Activated naive CD4-positive, alpha-beta T cell treated with anti-CD3 and anti-CD28 coated beads for 36 hours (primary cell): Measurements from ENCODE around the gene SRC. TPM values are rescaled to one million over a fixed set of nuclear protein-coding genes. Genes with fewer than 3 reads are reported as not detected.

Source experiments
- CTCF ChIA-PET: fragments of 350-600 bp; sonication (Branson Sonifier 250); formaldehyde crosslinking; loops from one replicate; lab custom pipeline; 2021; ENCODE audit warnings: antibody characterized with exemption; lab: Charles Lee
- DNase-seq: peaks from one replicate; pipeline ENCODE4 v3.0.0-alpha.2; 2020
- H3K27ac Mint-ChIP-seq: one replicate; pipeline ENCODE4 v1.8.0; 2021; ENCODE audit warnings: mild to moderate bottlenecking, mixed read lengths
- H3K27me3 Mint-ChIP-seq: one replicate; pipeline ENCODE4 v1.8.0; 2021; ENCODE audit warnings: low read depth, mixed read lengths
- H3K36me3 Mint-ChIP-seq: one replicate; pipeline ENCODE4 v1.8.0; 2021; ENCODE audit warnings: low read depth, mixed read lengths
- H3K4me1 Mint-ChIP-seq: one replicate; pipeline ENCODE4 v1.8.0; 2021; ENCODE audit warnings: low read depth, mixed read lengths
- H3K4me3 Mint-ChIP-seq: one replicate; pipeline ENCODE4 v1.8.0; 2021; ENCODE audit warnings: mild to moderate bottlenecking, moderate library complexity, mixed read lengths
- H3K9me3 Mint-ChIP-seq: one replicate; pipeline ENCODE4 v1.8.0; 2021; ENCODE audit warnings: mixed read lengths
- intact Hi-C: fragments of 100-400 bp; cut with micrococcal nuclease; formaldehyde crosslinking; loops from one replicate; pipeline ENCODE4 v1.15.1; 2023
- total RNA-seq, 2 experiments: library from RNA; stranded (reverse); gene quantifications; one replicate each; pipeline ENCODE4 v1.2.3, GENCODE V29; 2021

Gene SRC
- total RNA-seq, 2 experiments from 2014 or later, result 2.0 to 2.8 TPM

GRCh38 chr20:37421988-37422387 lies 76.0 kb downstream of the SRC start:
- intact Hi-C loops, result no loop called here

GRCh38 chr20:37422791-37423286 lies 76.9 kb downstream of the SRC start:
- no peak for DNase-seq
- Mint-ChIP-seq H3K4me1 (peaks cover 2% of the 10 kb centered on the region), H3K27ac (no peak overlapping the region), H3K4me3 (no peak overlapping the region), H3K36me3 (no peaks in the 10 kb centered on the region), H3K9me3 (no peaks in the 10 kb centered on the region), H3K27me3 (peaks cover 19% of the 10 kb centered on the region)
- CTCF ChIA-PET, result no interaction called here
- intact Hi-C loops, result no loop called here

More at GRCh38 chr20:37421988-37422387, 76.0 kb downstream of the SRC start:
- DNase-seq, result no peak
- Mint-ChIP-seq H3K27ac (no peak overlapping the region), H3K27me3 (peaks cover 19% of the 10 kb centered on the region), H3K9me3 (no peaks in the 10 kb centered on the region), H3K4me1 (peaks cover 2% of the 10 kb centered on the region), H3K4me3 (no peak overlapping the region), H3K36me3 (no peaks in the 10 kb centered on the region)
- CTCF ChIA-PET, result no interaction called here

GRCh38 chr20:37423545-37423944 lies 77.6 kb downstream of the SRC start:
- Mint-ChIP-seq H3K27ac (no peak overlapping the region), H3K36me3 (no peaks in the 10 kb centered on the region), H3K4me3 (no peak overlapping the region), H3K4me1 (peaks cover 2% of the 10 kb centered on the region), H3K27me3 (peaks cover 19% of the 10 kb centered on the region), H3K9me3 (no peaks in the 10 kb centered on the region)
- CTCF ChIA-PET, result no interaction called here
- no peak for DNase-seq
- intact Hi-C loops, result no loop called here

- CTCF ChIA-PET, result interaction anchor here (0.6 kb wide), 1 partner anchor 972 kb away, joined by 4 read pairs; no protein-coding TSS in a partner anchor
- H3K4me1 Mint-ChIP-seq, result peaks cover 2% of the 10 kb centered on the region
- intact Hi-C loops, result no loop called here
- peaks cover 19% of the 10 kb centered on the region for H3K27me3 Mint-ChIP-seq
- H3K27ac Mint-ChIP-seq, result no peak overlapping the region
- H3K36me3 Mint-ChIP-seq, result no peaks in the 10 kb centered on the region
- DNase-seq, result no peak
- H3K9me3 Mint-ChIP-seq, result no peaks in the 10 kb centered on the region
- H3K4me3 Mint-ChIP-seq, result no peak overlapping the region
These were observed 78.3 kb downstream of the SRC start for GRCh38 chr20:37424062-37424851.

- H3K36me3 Mint-ChIP-seq, result no peaks in the 10 kb centered on the region
- H3K9me3 Mint-ChIP-seq, result no peaks in the 10 kb centered on the region
- CTCF ChIA-PET, result interaction anchor here (0.6 kb wide), 1 partner anchor 973 kb away, joined by 4 read pairs; no protein-coding TSS in a partner anchor
- no peak overlapping the region for H3K27ac Mint-ChIP-seq
- no peak overlapping the region for H3K4me3 Mint-ChIP-seq
- intact Hi-C loops, result no loop called here
- DNase-seq, result no peak
- peaks cover 2% of the 10 kb centered on the region for H3K4me1 Mint-ChIP-seq
- peaks cover 19% of the 10 kb centered on the region for H3K27me3 Mint-ChIP-seq
These were observed 79.2 kb downstream of the SRC start for GRCh38 chr20:37425103-37425625.

DNA sequence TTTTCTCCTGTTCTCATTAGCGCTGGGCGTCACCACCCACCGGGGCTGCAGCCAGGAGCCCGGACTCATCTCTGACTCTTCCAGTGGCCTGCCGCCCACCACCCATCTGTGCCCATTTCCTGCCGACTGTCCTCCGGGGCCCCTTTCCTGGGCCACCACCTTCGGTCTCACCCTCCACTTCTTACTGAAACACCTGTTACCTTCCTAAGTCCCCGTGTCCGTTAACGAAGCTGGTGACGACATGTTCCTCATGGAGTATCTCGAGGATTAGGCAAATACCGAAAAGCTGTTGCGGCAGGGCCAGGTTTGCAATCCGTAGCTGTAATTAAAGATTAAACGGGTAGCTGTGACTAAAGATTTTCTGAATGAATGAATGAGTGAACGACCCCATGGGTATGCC lies 80.2 kb downstream of the SRC start:
- peaks cover 2% of the 10 kb centered on the region for H3K4me1 Mint-ChIP-seq
- H3K36me3 Mint-ChIP-seq, result no peaks in the 10 kb centered on the region
- peaks cover 15% of the 10 kb centered on the region for H3K27me3 Mint-ChIP-seq
- H3K27ac Mint-ChIP-seq, result no peak overlapping the region
- intact Hi-C loops, result no loop called here
- CTCF ChIA-PET, result no interaction called here
- no peaks in the 10 kb centered on the region for H3K9me3 Mint-ChIP-seq
- DNase-seq, result no peak
- H3K4me3 Mint-ChIP-seq, result no peak overlapping the region

GRCh38 chr20:37426978-37427377 lies 81.0 kb downstream of the SRC start:
- Mint-ChIP-seq H3K4me1 (no peaks in the 10 kb centered on the region), H3K27ac (no peak overlapping the region), H3K27me3 (peaks cover 13% of the 10 kb centered on the region), H3K36me3 (no peaks in the 10 kb centered on the region), H3K4me3 (no peak overlapping the region), H3K9me3 (no peaks in the 10 kb centered on the region)
- CTCF ChIA-PET, result no interaction called here
- no peak for DNase-seq
- intact Hi-C loops, result no loop called here

GRCh38 chr20:37430044-37430443 lies 84.1 kb downstream of the SRC start:
- Mint-ChIP-seq H3K4me3 (no peak overlapping the region), H3K27me3 (peaks cover 4% of the 10 kb centered on the region), H3K4me1 (no peaks in the 10 kb centered on the region), H3K9me3 (no peaks in the 10 kb centered on the region), H3K36me3 (no peaks in the 10 kb centered on the region), H3K27ac (no peak overlapping the region)
- DNase-seq, result no peak
- intact Hi-C loops, result no loop called here
- CTCF ChIA-PET, result no interaction called here

DNA sequence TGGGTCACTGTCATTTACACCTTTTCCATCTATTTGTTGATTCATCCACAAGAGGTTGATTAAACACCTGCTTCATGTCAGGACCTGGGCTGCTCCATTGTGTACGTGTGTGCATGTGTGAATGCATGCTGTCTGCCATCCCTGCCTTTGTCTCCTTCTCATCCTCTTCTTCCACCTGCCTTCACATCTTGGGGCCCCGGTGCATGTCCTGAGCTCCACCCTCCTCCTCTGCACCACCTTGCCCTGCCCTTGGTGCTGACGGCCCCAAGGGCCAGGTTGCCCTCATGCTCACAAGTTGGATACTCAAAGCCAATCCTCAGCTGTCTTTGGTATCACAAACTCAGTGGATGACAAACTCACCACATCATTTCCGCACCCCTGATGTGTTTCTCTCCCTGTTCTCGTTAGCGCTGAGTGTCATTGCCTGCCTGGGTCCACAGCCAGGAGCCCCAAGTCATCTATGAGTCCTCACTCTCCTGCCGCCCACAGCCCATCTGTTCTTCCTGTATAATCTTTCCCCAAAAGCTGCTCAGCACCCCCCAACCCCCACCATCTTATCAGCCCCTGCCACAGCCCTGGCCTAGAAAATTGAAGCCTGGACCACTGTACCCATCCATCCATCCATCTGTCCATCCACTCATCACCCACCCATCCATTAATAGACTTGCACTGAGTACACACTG lies 85.0 kb downstream of the SRC start:
- no peaks in the 10 kb centered on the region for H3K27me3 Mint-ChIP-seq
- no peaks in the 10 kb centered on the region for H3K4me1 Mint-ChIP-seq
- no peak overlapping the region for H3K27ac Mint-ChIP-seq
- intact Hi-C loops, result no loop called here
- CTCF ChIA-PET, result no interaction called here
- no peak overlapping the region for H3K4me3 Mint-ChIP-seq
- no peaks in the 10 kb centered on the region for H3K36me3 Mint-ChIP-seq
- no peaks in the 10 kb centered on the region for H3K9me3 Mint-ChIP-seq
- DNase-seq, result no peak

GRCh38 chr20:37431786-37432185 lies 85.8 kb downstream of the SRC start:
- H3K27me3 Mint-ChIP-seq, result no peaks in the 10 kb centered on the region
- no peaks in the 10 kb centered on the region for H3K36me3 Mint-ChIP-seq
- H3K9me3 Mint-ChIP-seq, result no peaks in the 10 kb centered on the region
- H3K4me3 Mint-ChIP-seq, result no peak overlapping the region
- no peak overlapping the region for H3K27ac Mint-ChIP-seq
- intact Hi-C loops, result no loop called here
- CTCF ChIA-PET, result no interaction called here
- H3K4me1 Mint-ChIP-seq, result no peaks in the 10 kb centered on the region
- DNase-seq, result no peak

- Mint-ChIP-seq H3K4me1 (no peaks in the 10 kb centered on the region), H3K4me3 (no peak overlapping the region), H3K36me3 (no peaks in the 10 kb centered on the region), H3K9me3 (no peaks in the 10 kb centered on the region), H3K27ac (no peak overlapping the region), H3K27me3 (no peaks in the 10 kb centered on the region)
- CTCF ChIA-PET, result no interaction called here
- intact Hi-C loops, result no loop called here
- no peak for DNase-seq
These were observed 86.7 kb downstream of the SRC start for GRCh38 chr20:37432606-37433005.

- no peaks in the 10 kb centered on the region for H3K4me1 Mint-ChIP-seq
- intact Hi-C loops, result no loop called here
- no peaks in the 10 kb centered on the region for H3K36me3 Mint-ChIP-seq
- H3K9me3 Mint-ChIP-seq, result no peaks in the 10 kb centered on the region
- CTCF ChIA-PET, result interaction anchor here (0.6 kb wide), 1 partner anchor 56 kb away, joined by 3 read pairs; no protein-coding TSS in a partner anchor
- no peak overlapping the region for H3K4me3 Mint-ChIP-seq
- no peak for DNase-seq
- no peak overlapping the region for H3K27ac Mint-ChIP-seq
- no peaks in the 10 kb centered on the region for H3K27me3 Mint-ChIP-seq
These were observed 89.7 kb downstream of the SRC start for GRCh38 chr20:37435607-37436006.
